HepG2 (cell line): ENCODE data around the gene ESR1. TPM values are rescaled to one million over a fixed set of nuclear protein-coding genes. Genes with fewer than 3 reads are reported as not detected.
A peak's percentile ranks its signal among the peaks of the same experiment; 100 is the strongest.

Experiments used
- ATAC-seq: fragments of 200-7000 bp; cut with Tn5 transposase; 3 replicates; pipeline ENCODE4 v1.9.1; 2020; ENCODE audit warnings: mild to moderate bottlenecking, moderate library complexity
- BruUV-seq: library from RNA; stranded (reverse); fragments of 400-500 nt; replicated peaks from 2 replicates; lab custom pipeline; 2021; lab: Mats Ljungman, UMichigan
- CTCF ChIA-PET: fragments of 300-600 bp; formaldehyde crosslinking; extraction: SDS; loops from one replicate; lab custom pipeline; 2021; ENCODE audit warnings: low total read pairs, inconsistent platforms, low intra/inter-chr PET ratio; lab: Yijun Ruan, JAX
- POLR2A ChIA-PET: fragments of 350-600 bp; sonication (Branson Sonifier 250); formaldehyde crosslinking; loops from one replicate; lab custom pipeline; 2020; ENCODE audit warnings: antibody characterized with exemption, inconsistent platforms; lab: Yijun Ruan, JAX
- DNase-seq: peaks from one replicate; pipeline ENCODE4 v3.0.0-alpha.2; 2015; ENCODE audit warnings: low spot score
- FAIRE-seq: peaks from 3 replicates; lab custom pipeline; 2011; peaks lifted over from hg19 to GRCh38; lab: Jason Lieb, UNC
- H2AFZ ChIP-seq: one replicate; pipeline ENCODE4 v1.6.1; 2011; ENCODE audit warnings: low read length, inconsistent platforms
- H3K27ac ChIP-seq: fragments of 300-600 bp; 3 replicates; pipeline ENCODE4 v1.8.0; 2011; ENCODE audit warnings: mixed run types, mild to moderate bottlenecking, mixed read lengths, low read length, inconsistent platforms; ENCODE audit not compliant: insufficient read depth; ENCODE audit errors: extremely low read length
- H3K27me3 ChIP-seq, 2 experiments: fragments of 200-600 bp in 1 of 2; 2 replicates in 1 of 2; 3 replicates in 1 of 2; pipeline versions ENCODE4 v1.6.0 to v1.8.0; 2011; ENCODE audit warnings: low read length in 2 of 2, mild to moderate bottlenecking in 2 of 2, moderate library complexity in 2 of 2, inconsistent platforms in 1 of 2; ENCODE audit not compliant: insufficient read depth in 2 of 2, control insufficient read depth in 1 of 2
- H3K36me3 ChIP-seq, 2 experiments: fragments of 200-600 bp in 1 of 2; replicated peaks in 1 of 2; 2 replicates in 1 of 2; 3 replicates in 1 of 2; pipeline versions ENCODE4 v1.5.1 to v1.8.0; 2011; ENCODE audit warnings: low read length in 2 of 2, inconsistent platforms in 1 of 2; ENCODE audit not compliant: insufficient read depth in 2 of 2, control insufficient read depth in 1 of 2
- H3K4me1 ChIP-seq: 2 replicates; pipeline ENCODE4 v1.5.1; 2012; ENCODE audit warnings: low read length, inconsistent platforms; ENCODE audit not compliant: insufficient read depth
- H3K4me2 ChIP-seq: 2 replicates; pipeline ENCODE4 v1.6.0; 2011; ENCODE audit warnings: low read depth, low read length, inconsistent platforms
- H3K4me3 ChIP-seq, 3 experiments: fragments of 200-600 bp in 1 of 3; sonication (generic), shearing (Covaris generic) in 1 of 3; replicated peaks in 1 of 3; 2 replicates each; pipeline ENCODE4 v1.5.1; 2011 to 2016; ENCODE audit warnings: low read length in 3 of 3, inconsistent platforms in 2 of 3, low read depth in 2 of 3, mild to moderate bottlenecking in 2 of 3, control low read depth in 1 of 3, mixed read lengths in 1 of 3; ENCODE audit not compliant: insufficient read depth in 1 of 3
- H3K79me2 ChIP-seq: one replicate; pipeline ENCODE4 v1.6.1; 2011; ENCODE audit warnings: low read length, inconsistent platforms; ENCODE audit not compliant: insufficient read depth
- H3K9ac ChIP-seq: 2 replicates; pipeline ENCODE4 v1.6.0; 2011; ENCODE audit warnings: mild to moderate bottlenecking, low read depth, low read length, inconsistent platforms; ENCODE audit not compliant: insufficient read depth
- H3K9me3 ChIP-seq: 2 replicates; pipeline ENCODE4 v1.5.1; 2012; ENCODE audit warnings: mild to moderate bottlenecking, low read length
- H4K20me1 ChIP-seq: 2 replicates; pipeline ENCODE4 v1.6.0; 2011; ENCODE audit warnings: inconsistent platforms, mild to moderate bottlenecking, low read length, moderate library complexity; ENCODE audit not compliant: insufficient read depth
- MYC ChIP-seq: sonication (generic); formaldehyde crosslinking; IDR thresholded peaks from 2 replicates; pipeline ENCODE4 v1.9.0; 2021; ENCODE audit warnings: missing genetic modification reagents, borderline replicate concordance
- MYNN ChIP-seq: sonication (generic); formaldehyde crosslinking; IDR thresholded peaks from 2 replicates; pipeline ENCODE4 v1.4.0; 2020; ENCODE audit warnings: mild to moderate bottlenecking, low read depth, missing genetic modification reagents
- WGBS: methylation state at CpG from one replicate; pipeline ENCODE4 v1.1.6; 2017; ENCODE audit warnings: low lambda C conversion rate; 5-methylcytosine and 5-hydroxymethylcytosine counted together
- in situ Hi-C: cut with HindIII; loops from 2 replicates; pipeline ENCODE4 v1.10.0; 2017; ENCODE audit warnings: low pct_unique_long_range_greater_than_20kb; ENCODE audit not compliant: extremely low pct_ligation_motif_present
- intact Hi-C: fragments of 100-400 bp; cut with micrococcal nuclease; formaldehyde crosslinking; loops from one replicate; pipeline ENCODE4 v1.10.0; 2022; ENCODE audit not compliant: unreplicated experiment
- polyA plus RNA-seq, 8 experiments: library from polyadenylated mRNA; depleted of rRNA in 3 of 8; stranded (reverse) in 7 of 8; unstranded in 1 of 8; fragments of >200 nt; fragmentation: Illumina TruSeq in 4 of 8; extraction: Trizol in 4 of 8; gene quantifications; 2 replicates each; pipeline versions ENCODE4 v1.2.1 to v1.2.3, GENCODE V29; 2011 to 2016; ENCODE audit warnings: low read depth in 4 of 8, missing spikeins in 1 of 8, mixed read lengths in 1 of 8; ENCODE audit not compliant: insufficient read depth in 1 of 8
- total RNA-seq, 5 experiments: library from RNA; depleted of rRNA; stranded (reverse); fragments of >200 nt; fragmentation: Illumina TruSeq; extraction: Trizol; gene quantifications; 2 replicates each; pipeline ENCODE4 v1.2.3, GENCODE V29; 2016; ENCODE audit warnings: low read depth in 1 of 5
- TF ChIP-seq, protein P1 (sequence below): sonication (generic); formaldehyde crosslinking; IDR thresholded peaks from 2 replicates; pipeline ENCODE4 v1.5.0; 2020; ENCODE audit warnings: missing genetic modification reagents
- TF ChIP-seq, protein P2 (sequence below): IDR thresholded peaks from 2 replicates; pipeline ENCODE4 v1.6.1; 2016; ENCODE audit warnings: missing compliant biosample characterization, missing genetic modification reagents, borderline replicate concordance
- TF ChIP-seq, protein P3 (sequence below): sonication (generic); formaldehyde crosslinking; IDR thresholded peaks from 2 replicates; pipeline ENCODE4 v1.5.1; 2020; ENCODE audit warnings: mild to moderate bottlenecking, missing genetic modification reagents, borderline replicate concordance
- TF ChIP-seq, protein P4 (sequence below): fragments of 450-650 bp; IDR thresholded peaks from 2 replicates; pipeline ENCODE4 v1.6.1; 2016

Gene ESR1
- total and polyA plus RNA-seq, 2 of the 13 experiments (the other 11 are each of a cell fraction or from before 2014, with no cell fraction given), result not detected

DNA sequence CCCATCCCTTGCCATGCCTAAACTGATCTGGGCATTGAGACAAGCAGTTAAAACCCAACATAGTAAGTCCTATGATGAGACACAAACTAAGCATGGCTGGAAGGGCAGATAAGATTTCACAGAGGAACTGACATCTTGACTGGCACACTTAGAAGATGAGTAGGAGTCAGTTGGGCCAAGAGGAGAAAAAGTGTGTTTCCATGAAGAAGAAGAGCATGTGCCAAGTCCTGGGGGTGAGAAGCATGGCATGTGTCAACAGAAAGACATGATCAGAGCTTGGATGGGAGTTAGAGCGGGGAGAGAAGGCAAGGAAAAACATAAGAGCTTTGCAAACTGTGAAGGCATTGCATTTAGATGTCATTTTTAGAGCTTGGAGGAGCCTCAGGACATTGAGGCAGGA, 68.0 kb downstream of the ESR1 start:
- DNase-seq, result no peak
- CTCF ChIA-PET, result no interaction called here
- Histone ChIP-seq H3K4me1 (no peaks in the 10 kb centered on the region), H3K27me3 (no peaks in the 10 kb centered on the region; a peak in 1 of 5 replicates), H3K27ac (no peak overlapping the region), H4K20me1 (no peaks in the 10 kb centered on the region), H3K4me2 (no peak overlapping the region), H3K36me3 (no peaks in the 10 kb centered on the region), H3K9me3 (no peaks in the 10 kb centered on the region), H2AFZ (no peak overlapping the region), H3K79me2 (no peaks in the 10 kb centered on the region), H3K4me3 (no peak overlapping the region), H3K9ac (no peak overlapping the region)
- no peak for FAIRE-seq
- TF ChIP-seq MYNN (CRISPR knock-in tag), result no peak
- no peak for TF ChIP-seq MYC
- TF ChIP-seq, protein P1, sequence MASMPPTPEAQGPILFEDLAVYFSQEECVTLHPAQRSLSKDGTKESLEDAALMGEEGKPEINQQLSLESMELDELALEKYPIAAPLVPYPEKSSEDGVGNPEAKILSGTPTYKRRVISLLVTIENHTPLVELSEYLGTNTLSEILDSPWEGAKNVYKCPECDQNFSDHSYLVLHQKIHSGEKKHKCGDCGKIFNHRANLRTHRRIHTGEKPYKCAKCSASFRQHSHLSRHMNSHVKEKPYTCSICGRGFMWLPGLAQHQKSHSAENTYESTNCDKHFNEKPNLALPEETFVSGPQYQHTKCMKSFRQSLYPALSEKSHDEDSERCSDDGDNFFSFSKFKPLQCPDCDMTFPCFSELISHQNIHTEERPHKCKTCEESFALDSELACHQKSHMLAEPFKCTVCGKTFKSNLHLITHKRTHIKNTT (CRISPR knock-in tag), result no peak
- TF ChIP-seq, protein P2, sequence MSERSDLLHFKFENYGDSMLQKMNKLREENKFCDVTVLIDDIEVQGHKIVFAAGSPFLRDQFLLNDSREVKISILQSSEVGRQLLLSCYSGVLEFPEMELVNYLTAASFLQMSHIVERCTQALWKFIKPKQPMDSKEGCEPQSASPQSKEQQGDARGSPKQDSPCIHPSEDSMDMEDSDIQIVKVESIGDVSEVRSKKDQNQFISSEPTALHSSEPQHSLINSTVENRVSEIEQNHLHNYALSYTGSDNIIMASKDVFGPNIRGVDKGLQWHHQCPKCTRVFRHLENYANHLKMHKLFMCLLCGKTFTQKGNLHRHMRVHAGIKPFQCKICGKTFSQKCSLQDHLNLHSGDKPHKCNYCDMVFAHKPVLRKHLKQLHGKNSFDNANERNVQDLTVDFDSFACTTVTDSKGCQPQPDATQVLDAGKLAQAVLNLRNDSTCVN, result no peak
- TF ChIP-seq, protein P3, sequence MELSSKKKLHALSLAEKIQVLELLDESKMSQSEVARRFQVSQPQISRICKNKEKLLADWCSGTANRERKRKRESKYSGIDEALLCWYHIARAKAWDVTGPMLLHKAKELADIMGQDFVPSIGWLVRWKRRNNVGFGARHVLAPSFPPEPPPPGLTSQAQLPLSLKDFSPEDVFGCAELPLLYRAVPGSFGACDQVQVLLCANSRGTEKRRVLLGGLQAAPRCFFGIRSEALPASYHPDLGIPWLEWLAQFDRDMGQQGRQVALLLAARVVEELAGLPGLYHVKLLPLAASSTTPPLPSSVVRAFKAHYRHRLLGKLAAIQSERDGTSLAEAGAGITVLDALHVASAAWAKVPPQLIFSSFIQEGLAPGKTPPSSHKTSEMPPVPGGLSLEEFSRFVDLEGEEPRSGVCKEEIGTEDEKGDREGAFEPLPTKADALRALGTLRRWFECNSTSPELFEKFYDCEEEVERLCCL (CRISPR knock-in tag), result no peak
- TF ChIP-seq, protein P4, sequence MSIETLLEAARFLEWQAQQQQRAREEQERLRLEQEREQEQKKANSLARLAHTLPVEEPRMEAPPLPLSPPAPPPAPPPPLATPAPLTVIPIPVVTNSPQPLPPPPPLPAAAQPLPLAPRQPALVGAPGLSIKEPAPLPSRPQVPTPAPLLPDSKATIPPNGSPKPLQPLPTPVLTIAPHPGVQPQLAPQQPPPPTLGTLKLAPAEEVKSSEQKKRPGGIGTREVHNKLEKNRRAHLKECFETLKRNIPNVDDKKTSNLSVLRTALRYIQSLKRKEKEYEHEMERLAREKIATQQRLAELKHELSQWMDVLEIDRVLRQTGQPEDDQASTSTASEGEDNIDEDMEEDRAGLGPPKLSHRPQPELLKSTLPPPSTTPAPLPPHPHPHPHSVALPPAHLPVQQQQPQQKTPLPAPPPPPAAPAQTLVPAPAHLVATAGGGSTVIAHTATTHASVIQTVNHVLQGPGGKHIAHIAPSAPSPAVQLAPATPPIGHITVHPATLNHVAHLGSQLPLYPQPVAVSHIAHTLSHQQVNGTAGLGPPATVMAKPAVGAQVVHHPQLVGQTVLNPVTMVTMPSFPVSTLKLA, result peak; percentile 68
- in situ Hi-C loops, result no loop called here
- intact Hi-C loops, result no loop called here
- no TSS peak for BruUV-seq
- ATAC-seq, result no peak
- POLR2A ChIA-PET, result no interaction called here
- 0% methylated on average over 1 of the region's 1 CpG for WGBS
